CD14-positive monocyte (primary cell): ENCODE results near the gene COL4A4. TPM values are rescaled to one million over a fixed set of nuclear protein-coding genes. Genes with fewer than 3 reads are reported as not detected.

Experiments
- DNase-seq, 3 donors: peaks; one replicate each; pipeline ENCODE4 v3.0.0-alpha.2; 2011 to 2022
- H2AFZ ChIP-seq: 2 replicates; pipeline ENCODE4 v1.6.0; 2012; ENCODE audit warnings: mild to moderate bottlenecking, low read depth, low read length, inconsistent platforms; ENCODE audit not compliant: insufficient read depth, poor library complexity, severe bottlenecking
- H3K27ac ChIP-seq, 2 donors: 1 replicate in 1 of 2; 2 replicates in 1 of 2; pipeline ENCODE4 v1.5.1; 2012 to 2013; ENCODE audit warnings: low read length in 2 of 2, control low read depth in 1 of 2, inconsistent platforms in 1 of 2, low read depth in 1 of 2, mild to moderate bottlenecking in 1 of 2
- H3K27me3 ChIP-seq, 2 donors: one replicate each; pipeline versions ENCODE4 v1.6.0 to v1.6.1; 2011 to 2013; ENCODE audit warnings: low read length in 2 of 2; ENCODE audit not compliant: control insufficient read depth in 2 of 2, insufficient read depth in 2 of 2
- H3K36me3 ChIP-seq, 2 donors: replicated peaks in 1 of 2; 1 replicate in 1 of 2; 2 replicates in 1 of 2; pipeline versions ENCODE4 v1.5.1 to v1.6.1; 2012 to 2013; ENCODE audit warnings: low read length in 2 of 2, control low read depth in 1 of 2, inconsistent platforms in 1 of 2, mild to moderate bottlenecking in 1 of 2; ENCODE audit not compliant: insufficient read depth in 2 of 2, control insufficient read depth in 1 of 2
- H3K4me1 ChIP-seq, 2 donors: 1 replicate in 1 of 2; 2 replicates in 1 of 2; pipeline versions ENCODE4 v1.5.1 to v1.6.1; 2012 to 2013; ENCODE audit warnings: low read length in 2 of 2, control low read depth in 1 of 2, inconsistent platforms in 1 of 2, mild to moderate bottlenecking in 1 of 2, moderate library complexity in 1 of 2; ENCODE audit not compliant: insufficient read depth in 2 of 2, control insufficient read depth in 1 of 2
- H3K4me2 ChIP-seq: replicated peaks from 2 replicates; pipeline ENCODE3; 2012; ENCODE audit warnings: low read length, moderate library complexity, mild to moderate bottlenecking; ENCODE audit not compliant: poor library complexity, severe bottlenecking; ENCODE audit errors: extremely low read depth
- H3K4me3 ChIP-seq, 3 experiments: fragments of 200-600 bp in 1 of 3; sonication (generic) in 1 of 3; replicated peaks in 1 of 3; 1 replicate in 2 of 3; 2 replicates in 1 of 3; pipeline ENCODE4 v1.5.1; 2011 to 2013; ENCODE audit warnings: low read length in 3 of 3, mild to moderate bottlenecking in 3 of 3, control low read depth in 2 of 3, low read depth in 2 of 3, inconsistent platforms in 1 of 3, moderate library complexity in 1 of 3
- H3K79me2 ChIP-seq: 2 replicates; pipeline ENCODE4 v1.6.0; 2012; ENCODE audit warnings: mild to moderate bottlenecking, control low read depth, inconsistent platforms, low read length, moderate library complexity; ENCODE audit not compliant: insufficient read depth
- H3K9ac ChIP-seq: 2 replicates; pipeline ENCODE4 v1.6.0; 2017; ENCODE audit warnings: low read length, mild to moderate bottlenecking; ENCODE audit not compliant: insufficient read depth, poor library complexity, severe bottlenecking
- H3K9me3 ChIP-seq, 2 donors: replicated peaks in 1 of 2; 1 replicate in 1 of 2; 2 replicates in 1 of 2; pipeline versions ENCODE4 v1.5.1 to v1.6.1; 2012 to 2013; ENCODE audit warnings: low read length in 2 of 2, control low read depth in 1 of 2; ENCODE audit not compliant: control insufficient read depth in 1 of 2, insufficient read depth in 1 of 2
- H4K20me1 ChIP-seq: 2 replicates; pipeline ENCODE4 v1.6.0; 2012; ENCODE audit warnings: mild to moderate bottlenecking, low read length, control low read depth, moderate library complexity; ENCODE audit not compliant: insufficient read depth
- H3K27ac Mint-ChIP-seq, 7 donors: one replicate each; pipeline ENCODE4 v1.8.0; 2020; ENCODE audit warnings: mild to moderate bottlenecking in 7 of 7, mixed read lengths in 7 of 7, moderate library complexity in 6 of 7, inconsistent platforms in 2 of 7
- H3K27me3 Mint-ChIP-seq, 3 donors: one replicate each; pipeline ENCODE4 v1.8.0; 2021 to 2022; ENCODE audit warnings: low read depth in 3 of 3, mild to moderate bottlenecking in 3 of 3, mixed read lengths in 3 of 3, moderate library complexity in 3 of 3, inconsistent platforms in 1 of 3
- H3K36me3 Mint-ChIP-seq, 2 donors: one replicate each; pipeline ENCODE4 v1.8.0; 2020; ENCODE audit warnings: mixed read lengths in 2 of 2, inconsistent platforms in 1 of 2, mild to moderate bottlenecking in 1 of 2
- H3K4me1 Mint-ChIP-seq: one replicate; pipeline ENCODE4 v1.8.0; 2020; ENCODE audit warnings: mild to moderate bottlenecking, mixed read lengths
- H3K4me3 Mint-ChIP-seq, 2 donors: one replicate each; pipeline ENCODE4 v1.8.0; 2020; ENCODE audit warnings: mild to moderate bottlenecking in 2 of 2, mixed read lengths in 2 of 2, moderate library complexity in 1 of 2
- H3K9me3 Mint-ChIP-seq, 7 donors: one replicate each; pipeline ENCODE4 v1.8.0; 2020 to 2022; ENCODE audit warnings: mixed read lengths in 7 of 7, mild to moderate bottlenecking in 6 of 7, moderate library complexity in 6 of 7, inconsistent platforms in 2 of 7
- WGBS: methylation state at CpG from one replicate; pipeline ENCODE4 v1.1.5; 2013; ENCODE audit warnings: missing lambda C conversion rate; ENCODE audit not compliant: insufficient coverage; 5-methylcytosine and 5-hydroxymethylcytosine counted together
- intact Hi-C, 2 donors: fragments of 100-400 bp; cut with micrococcal nuclease; formaldehyde crosslinking; loops; one replicate each; pipeline versions ENCODE4 v1.15.0 to v1.15.1; 2023
- polyA plus RNA-seq, 3 donors: library from polyadenylated mRNA; depleted of rRNA in 1 of 3; unstranded in 2 of 3; stranded (reverse) in 1 of 3; fragments of 300-500 nt in 2 of 3; fragments of >200 nt in 1 of 3; fragmentation: Illumina TruSeq in 2 of 3; gene quantifications; 1 replicate in 2 of 3; 2 replicates in 1 of 3; pipeline ENCODE4 v1.2.3, GENCODE V29; 2012 to 2021
- TF ChIP-seq, protein P1 (sequence below): fragments of 200-600 bp; IDR thresholded peaks from one replicate; pipeline ENCODE4 v1.8.0; 2022; ENCODE audit warnings: antibody characterized with exemption, mild to moderate bottlenecking

Gene COL4A4
- polyA plus RNA-seq, 3 donors, result 0.03 TPM; not detected in 2

DNA sequence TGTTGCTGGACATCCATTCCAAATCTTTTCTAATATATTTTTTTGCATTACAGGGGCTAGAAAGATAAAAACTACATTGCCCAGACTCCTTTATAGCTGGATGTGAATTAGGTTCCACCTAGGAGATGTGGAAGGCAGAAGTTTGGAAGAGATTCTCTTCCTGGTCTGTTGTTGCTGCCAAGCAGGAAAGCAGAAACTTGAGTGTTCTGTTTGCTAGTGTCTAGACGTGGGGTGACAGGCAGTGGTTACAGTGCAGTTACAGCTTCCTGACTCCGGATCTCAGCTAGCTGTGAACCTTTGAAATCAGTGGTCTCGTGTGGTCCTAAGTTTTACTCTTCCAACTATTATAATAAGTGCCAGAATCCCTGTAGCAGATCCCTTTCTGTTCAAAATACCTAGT, 46.2 kb downstream of the COL4A4 start:
- no CpG with 5 or more reads among the region's 3 CpGs for WGBS
- no peaks in the 10 kb centered on the region for H3K36me3 Mint-ChIP-seq
- H3K27me3 Mint-ChIP-seq, result peaks cover 2 to 6% (median 3%) of the 10 kb centered on the region in 3 donors
- no peak overlapping the region for H3K27ac ChIP-seq
- H3K9me3 Mint-ChIP-seq, result peaks cover 0 to 1% (median 0%) of the 10 kb centered on the region in 7 donors
- H3K79me2 ChIP-seq, result no peaks in the 10 kb centered on the region
- no peak for DNase-seq
- H3K9me3 ChIP-seq, result no peaks in the 10 kb centered on the region
- no peak overlapping the region for H3K9ac ChIP-seq
- H4K20me1 ChIP-seq, result no peaks in the 10 kb centered on the region
- H3K27me3 ChIP-seq, result no peaks in the 10 kb centered on the region
- no peak overlapping the region for H2AFZ ChIP-seq
- H3K4me1 ChIP-seq, result no peaks in the 10 kb centered on the region
- no peaks in the 10 kb centered on the region for H3K36me3 ChIP-seq
- H3K4me2 ChIP-seq, result no peak overlapping the region
- no peak overlapping the region for H3K4me3 Mint-ChIP-seq
- intact Hi-C loops, result no loop called here
- peaks cover 5% of the 10 kb centered on the region for H3K4me1 Mint-ChIP-seq
- no peak overlapping the region for H3K27ac Mint-ChIP-seq
- no peak overlapping the region for H3K4me3 ChIP-seq
- TF ChIP-seq, protein P1, sequence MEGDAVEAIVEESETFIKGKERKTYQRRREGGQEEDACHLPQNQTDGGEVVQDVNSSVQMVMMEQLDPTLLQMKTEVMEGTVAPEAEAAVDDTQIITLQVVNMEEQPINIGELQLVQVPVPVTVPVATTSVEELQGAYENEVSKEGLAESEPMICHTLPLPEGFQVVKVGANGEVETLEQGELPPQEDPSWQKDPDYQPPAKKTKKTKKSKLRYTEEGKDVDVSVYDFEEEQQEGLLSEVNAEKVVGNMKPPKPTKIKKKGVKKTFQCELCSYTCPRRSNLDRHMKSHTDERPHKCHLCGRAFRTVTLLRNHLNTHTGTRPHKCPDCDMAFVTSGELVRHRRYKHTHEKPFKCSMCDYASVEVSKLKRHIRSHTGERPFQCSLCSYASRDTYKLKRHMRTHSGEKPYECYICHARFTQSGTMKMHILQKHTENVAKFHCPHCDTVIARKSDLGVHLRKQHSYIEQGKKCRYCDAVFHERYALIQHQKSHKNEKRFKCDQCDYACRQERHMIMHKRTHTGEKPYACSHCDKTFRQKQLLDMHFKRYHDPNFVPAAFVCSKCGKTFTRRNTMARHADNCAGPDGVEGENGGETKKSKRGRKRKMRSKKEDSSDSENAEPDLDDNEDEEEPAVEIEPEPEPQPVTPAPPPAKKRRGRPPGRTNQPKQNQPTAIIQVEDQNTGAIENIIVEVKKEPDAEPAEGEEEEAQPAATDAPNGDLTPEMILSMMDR, result no peak

DNA sequence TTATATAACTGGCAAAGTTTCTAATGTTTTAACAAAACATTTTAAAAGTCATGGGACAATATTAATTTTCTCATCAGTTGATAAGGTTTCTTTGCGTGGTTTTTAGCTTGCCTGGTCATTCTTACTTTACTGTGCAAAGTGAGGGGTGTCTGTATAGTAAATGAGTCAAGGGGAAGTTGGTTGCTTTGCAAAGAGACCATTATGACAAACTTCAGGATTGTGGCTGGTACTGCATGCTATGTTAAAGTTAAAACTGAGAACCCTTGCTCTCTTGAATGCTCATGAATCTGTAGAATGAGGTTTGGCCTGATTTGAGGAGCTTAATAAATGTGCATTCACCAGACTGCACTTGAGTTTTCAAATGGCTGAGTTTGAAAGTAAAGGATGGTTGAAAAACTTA, 47.0 kb downstream of the COL4A4 start:
- Histone ChIP-seq H3K79me2 (no peaks in the 10 kb centered on the region), H3K4me1 (no peaks in the 10 kb centered on the region), H3K36me3 (no peaks in the 10 kb centered on the region), H4K20me1 (no peaks in the 10 kb centered on the region), H2AFZ (no peak overlapping the region), H3K4me2 (no peak overlapping the region), H3K27me3 (no peaks in the 10 kb centered on the region), H3K9me3 (no peaks in the 10 kb centered on the region), H3K9ac (no peak overlapping the region), H3K4me3 (no peak overlapping the region), H3K27ac (no peak overlapping the region)
- intact Hi-C loops, result no loop called here
- H3K4me1 Mint-ChIP-seq, result peaks cover 5% of the 10 kb centered on the region
- no peaks in the 10 kb centered on the region for H3K36me3 Mint-ChIP-seq
- H3K4me3 Mint-ChIP-seq, result no peak overlapping the region
- peaks cover 0 to 1% (median 0%) of the 10 kb centered on the region in 7 donors for H3K9me3 Mint-ChIP-seq
- peaks cover 2 to 6% (median 3%) of the 10 kb centered on the region in 3 donors for H3K27me3 Mint-ChIP-seq
- no peak for DNase-seq
- H3K27ac Mint-ChIP-seq, result peak overlapping the region in 1 of 7 donors; percentile 18
- no CpG with 5 or more reads among the region's 1 CpG for WGBS
- TF ChIP-seq, protein P1, result no peak
